HepG2 (cell line): ENCODE data around the gene FITM2. TPM values are rescaled to one million over a fixed set of nuclear protein-coding genes. Genes with fewer than 3 reads are reported as not detected.

Experiments
- ATAC-seq: fragments of 200-7000 bp; cut with Tn5 transposase; 3 replicates; pipeline ENCODE4 v1.9.1; 2020; ENCODE audit warnings: mild to moderate bottlenecking, moderate library complexity
- BruUV-seq: library from RNA; stranded (reverse); fragments of 400-500 nt; replicated peaks from 2 replicates; lab custom pipeline; 2021; lab: Mats Ljungman, UMichigan
- CTCF ChIA-PET: fragments of 300-600 bp; formaldehyde crosslinking; extraction: SDS; loops from one replicate; lab custom pipeline; 2021; ENCODE audit warnings: low total read pairs, inconsistent platforms, low intra/inter-chr PET ratio; lab: Yijun Ruan, JAX
- POLR2A ChIA-PET: fragments of 350-600 bp; sonication (Branson Sonifier 250); formaldehyde crosslinking; loops from one replicate; lab custom pipeline; 2020; ENCODE audit warnings: antibody characterized with exemption, inconsistent platforms; lab: Yijun Ruan, JAX
- DNase-seq: peaks from one replicate; pipeline ENCODE4 v3.0.0-alpha.2; 2015; ENCODE audit warnings: low spot score
- FAIRE-seq: peaks from 3 replicates; lab custom pipeline; 2011; peaks lifted over from hg19 to GRCh38; lab: Jason Lieb, UNC
- H2AFZ ChIP-seq: one replicate; pipeline ENCODE4 v1.6.1; 2011; ENCODE audit warnings: low read length, inconsistent platforms
- H3K27ac ChIP-seq: fragments of 300-600 bp; 3 replicates; pipeline ENCODE4 v1.8.0; 2011; ENCODE audit warnings: mixed run types, mild to moderate bottlenecking, mixed read lengths, low read length, inconsistent platforms; ENCODE audit not compliant: insufficient read depth; ENCODE audit errors: extremely low read length
- H3K27me3 ChIP-seq, 2 experiments: fragments of 200-600 bp in 1 of 2; 2 replicates in 1 of 2; 3 replicates in 1 of 2; pipeline versions ENCODE4 v1.6.0 to v1.8.0; 2011; ENCODE audit warnings: low read length in 2 of 2, mild to moderate bottlenecking in 2 of 2, moderate library complexity in 2 of 2, inconsistent platforms in 1 of 2; ENCODE audit not compliant: insufficient read depth in 2 of 2, control insufficient read depth in 1 of 2
- H3K36me3 ChIP-seq, 2 experiments: fragments of 200-600 bp in 1 of 2; replicated peaks in 1 of 2; 2 replicates in 1 of 2; 3 replicates in 1 of 2; pipeline versions ENCODE4 v1.5.1 to v1.8.0; 2011; ENCODE audit warnings: low read length in 2 of 2, inconsistent platforms in 1 of 2; ENCODE audit not compliant: insufficient read depth in 2 of 2, control insufficient read depth in 1 of 2
- H3K4me1 ChIP-seq: 2 replicates; pipeline ENCODE4 v1.5.1; 2012; ENCODE audit warnings: low read length, inconsistent platforms; ENCODE audit not compliant: insufficient read depth
- H3K4me2 ChIP-seq: 2 replicates; pipeline ENCODE4 v1.6.0; 2011; ENCODE audit warnings: low read depth, low read length, inconsistent platforms
- H3K4me3 ChIP-seq, 3 experiments: fragments of 200-600 bp in 1 of 3; sonication (generic), shearing (Covaris generic) in 1 of 3; replicated peaks in 1 of 3; 2 replicates each; pipeline ENCODE4 v1.5.1; 2011 to 2016; ENCODE audit warnings: low read length in 3 of 3, inconsistent platforms in 2 of 3, low read depth in 2 of 3, mild to moderate bottlenecking in 2 of 3, control low read depth in 1 of 3, mixed read lengths in 1 of 3; ENCODE audit not compliant: insufficient read depth in 1 of 3
- H3K79me2 ChIP-seq: one replicate; pipeline ENCODE4 v1.6.1; 2011; ENCODE audit warnings: low read length, inconsistent platforms; ENCODE audit not compliant: insufficient read depth
- H3K9ac ChIP-seq: 2 replicates; pipeline ENCODE4 v1.6.0; 2011; ENCODE audit warnings: mild to moderate bottlenecking, low read depth, low read length, inconsistent platforms; ENCODE audit not compliant: insufficient read depth
- H3K9me3 ChIP-seq: 2 replicates; pipeline ENCODE4 v1.5.1; 2012; ENCODE audit warnings: mild to moderate bottlenecking, low read length
- H4K20me1 ChIP-seq: 2 replicates; pipeline ENCODE4 v1.6.0; 2011; ENCODE audit warnings: inconsistent platforms, mild to moderate bottlenecking, low read length, moderate library complexity; ENCODE audit not compliant: insufficient read depth
- ATAD3A ChIP-seq: sonication (generic); formaldehyde crosslinking; IDR thresholded peaks from 2 replicates; pipeline ENCODE4 v1.4.0; 2020; ENCODE audit warnings: missing genetic modification reagents
- E2F5 ChIP-seq: sonication (generic); formaldehyde crosslinking; conservative IDR thresholded peaks from 2 replicates; pipeline ENCODE4 v1.4.0; 2020; ENCODE audit warnings: missing genetic modification reagents
- ELF3 ChIP-seq: IDR thresholded peaks from 2 replicates; pipeline ENCODE4 v1.6.1; 2016; ENCODE audit warnings: missing genetic modification reagents, missing compliant biosample characterization
- ELK4 ChIP-seq: sonication (generic); formaldehyde crosslinking; IDR thresholded peaks from 2 replicates; pipeline ENCODE4 v1.9.0; 2021; ENCODE audit warnings: missing genetic modification reagents, borderline replicate concordance
- HDAC2 ChIP-seq: sonication (generic); formaldehyde crosslinking; IDR thresholded peaks from 2 replicates; pipeline ENCODE4 v1.4.0; 2020; ENCODE audit warnings: missing genetic modification reagents
- KLF13 ChIP-seq: sonication (generic); formaldehyde crosslinking; IDR thresholded peaks from 2 replicates; pipeline ENCODE4 v1.4.0; 2020; ENCODE audit warnings: mild to moderate bottlenecking, missing genetic modification reagents
- NFKB2 ChIP-seq: sonication (generic); formaldehyde crosslinking; IDR thresholded peaks from 2 replicates; pipeline ENCODE4 v1.4.0; 2020; ENCODE audit warnings: missing genetic modification reagents, borderline replicate concordance
- NR2F6 ChIP-seq, 2 experiments: IDR thresholded peaks; 2 replicates each; pipeline ENCODE4 v1.6.1; 2016; ENCODE audit warnings: antibody characterized with exemption in 1 of 2, mild to moderate bottlenecking in 1 of 2
- ONECUT2 ChIP-seq: sonication (generic); formaldehyde crosslinking; IDR thresholded peaks from 2 replicates; pipeline ENCODE4 v1.4.0; 2020; ENCODE audit warnings: missing genetic modification reagents
- PPARG ChIP-seq: conservative IDR thresholded peaks from 2 replicates; pipeline ENCODE4 v1.6.1; 2016; ENCODE audit warnings: missing biosample characterization, missing genetic modification reagents
- ZFP82 ChIP-seq: sonication (generic); formaldehyde crosslinking; IDR thresholded peaks from 2 replicates; pipeline ENCODE4 v1.5.1; 2020; ENCODE audit warnings: mild to moderate bottlenecking, missing genetic modification reagents, borderline replicate concordance
- ZFP90 ChIP-seq: sonication (generic); formaldehyde crosslinking; IDR thresholded peaks from 2 replicates; pipeline ENCODE4 v1.8.0; 2022; ENCODE audit warnings: missing genetic modification reagents, mild to moderate bottlenecking, inconsistent platforms, borderline replicate concordance
- ZNF350 ChIP-seq: sonication (generic); formaldehyde crosslinking; IDR thresholded peaks from 2 replicates; pipeline ENCODE4 v1.4.0; 2020; ENCODE audit warnings: mild to moderate bottlenecking, low read depth, missing genetic modification reagents, borderline replicate concordance
- ZNF512B ChIP-seq: sonication (generic); formaldehyde crosslinking; IDR thresholded peaks from 2 replicates; pipeline ENCODE4 v1.5.1; 2020; ENCODE audit warnings: missing genetic modification reagents, mild to moderate bottlenecking, borderline replicate concordance
- ZNF563 ChIP-seq: sonication (generic); formaldehyde crosslinking; IDR thresholded peaks from 2 replicates; pipeline ENCODE4 v1.8.0; 2022; ENCODE audit warnings: mild to moderate bottlenecking, moderate library complexity, missing genetic modification reagents
- ZNF589 ChIP-seq: sonication (generic); formaldehyde crosslinking; conservative IDR thresholded peaks from 2 replicates; pipeline ENCODE4 v1.8.0; 2022; ENCODE audit warnings: mild to moderate bottlenecking, moderate library complexity, missing genetic modification reagents
- WGBS: methylation state at CpG from one replicate; pipeline ENCODE4 v1.1.6; 2017; ENCODE audit warnings: low lambda C conversion rate; 5-methylcytosine and 5-hydroxymethylcytosine counted together
- in situ Hi-C: cut with HindIII; loops from 2 replicates; pipeline ENCODE4 v1.10.0; 2017; ENCODE audit warnings: low pct_unique_long_range_greater_than_20kb; ENCODE audit not compliant: extremely low pct_ligation_motif_present
- intact Hi-C: fragments of 100-400 bp; cut with micrococcal nuclease; formaldehyde crosslinking; loops from one replicate; pipeline ENCODE4 v1.10.0; 2022; ENCODE audit not compliant: unreplicated experiment
- polyA plus RNA-seq, 8 experiments: library from polyadenylated mRNA; depleted of rRNA in 3 of 8; stranded (reverse) in 7 of 8; unstranded in 1 of 8; fragments of >200 nt; fragmentation: Illumina TruSeq in 4 of 8; extraction: Trizol in 4 of 8; gene quantifications; 2 replicates each; pipeline versions ENCODE4 v1.2.1 to v1.2.3, GENCODE V29; 2011 to 2016; ENCODE audit warnings: low read depth in 4 of 8, missing spikeins in 1 of 8, mixed read lengths in 1 of 8; ENCODE audit not compliant: insufficient read depth in 1 of 8
- total RNA-seq, 5 experiments: library from RNA; depleted of rRNA; stranded (reverse); fragments of >200 nt; fragmentation: Illumina TruSeq; extraction: Trizol; gene quantifications; 2 replicates each; pipeline ENCODE4 v1.2.3, GENCODE V29; 2016; ENCODE audit warnings: low read depth in 1 of 5

FITM2 gene
- total and polyA plus RNA-seq, 2 of the 13 experiments (the other 11 are each of a cell fraction or from before 2014, with no cell fraction given), result 9.6 to 24.5 TPM

- in situ Hi-C loops, result loop anchor here (5.0 kb wide), 3 partner anchors 58 to 162 kb away; no protein-coding TSS in a partner anchor
- peak overlapping the region; percentile 84 for H3K9ac ChIP-seq
- WGBS, result 20% methylated on average over 16 of the region's 17 CpGs
- peak overlapping the region; percentile 70 to 96 (median 78) for H3K4me3 ChIP-seq
- H3K27ac ChIP-seq, result peak overlapping the region; percentile 37
- H3K4me2 ChIP-seq, result peak overlapping the region; percentile 97
- H2AFZ ChIP-seq, result no peak overlapping the region
- peaks cover 0 to 7% of the 10 kb centered on the region in 2 experiments; a peak in 2 of 5 replicates for H3K36me3 ChIP-seq
- H4K20me1 ChIP-seq, result no peaks in the 10 kb centered on the region
- BruUV-seq, result TSS peak; percentile 59
- POLR2A ChIA-PET, result interaction anchor here (0.7 to 3.9 kb wide), 16 partner anchors 8 to 212 kb away, joined by 3 to 30 read pairs (median 6); partner anchors contain the start of genes HNF4A, OSER1 and SERINC3
- ATAC-seq (peak; percentile 31), FAIRE-seq (no peak), DNase-seq (no peak)
- peaks cover 27% of the 10 kb centered on the region for H3K4me1 ChIP-seq
- peaks cover 2 to 4% of the 10 kb centered on the region in 2 experiments; a peak in 1 of 5 replicates for H3K27me3 ChIP-seq
- TF ChIP-seq ONECUT2 (no peak), ELK4 (0 out of 2 replicates have a peak, but pooled peaks have one; percentile 9), ZNF589 (CRISPR knock-in tag) (0 out of 2 replicates have a peak, but pooled peaks have one; percentile 23), ZNF350 (CRISPR knock-in tag) (no peak), E2F5 (CRISPR knock-in tag) (0 out of 2 replicates have a peak, but pooled peaks have one; percentile 45), ZFP90 (0 out of 2 replicates have a peak, but pooled peaks have one; percentile 20), NFKB2 (CRISPR knock-in tag) (0 out of 2 replicates have a peak, but pooled peaks have one; percentile 31), NR2F6 (IDR thresholded peaks at IDR 0.05) (no peak), NR2F6 (CRISPR knock-in tag; IDR thresholded peaks at IDR 0.05) (0 out of 2 replicates have a peak, but pooled peaks have one; percentile 5), ZNF512B (0 out of 2 replicates have a peak, but pooled peaks have one; percentile 11), HDAC2 (CRISPR knock-in tag) (no peak), KLF13 (peak; percentile 19; the same call in 1 of the 2 replicates), PPARG (CRISPR knock-in tag) (peak; percentile 63), ELF3 (CRISPR knock-in tag) (0 out of 2 replicates have a peak, but pooled peaks have one; percentile 16), ATAD3A (CRISPR knock-in tag) (peak; percentile 89; the same call in 1 of the 2 replicates), ZFP82 (CRISPR knock-in tag) (peak; percentile 75; the same call in 1 of the 2 replicates), ZNF563 (CRISPR knock-in tag) (no peak)
- peaks cover 25% of the 10 kb centered on the region for H3K79me2 ChIP-seq
- CTCF ChIA-PET, result interaction anchor here (0.7 to 5.0 kb wide), 5 partner anchors 57 to 193 kb away, joined by 3 to 77 read pairs (median 20); no protein-coding TSS in a partner anchor
- intact Hi-C loops, result loop anchor here (2.0 to 5.0 kb wide), 3 partner anchors 47 to 157 kb away; partner anchors contain the start of gene HNF4A
- no peaks in the 10 kb centered on the region for H3K9me3 ChIP-seq
Observed at GRCh38 chr20:44309763-44310663, 989 bp downstream of the FITM2 start.
